ENCODE measurements around the gene MTCL1. TPM values are rescaled to one million over a fixed set of nuclear protein-coding genes. Genes with fewer than 3 reads are reported as not detected.

Gene MTCL1
- total and polyA plus RNA-seq, 9 of the 15 experiments (the other 6 are each of a cell fraction or from before 2014, with no cell fraction given) = 0.21 to 7.4 (median 3.7) TPM

DNA sequence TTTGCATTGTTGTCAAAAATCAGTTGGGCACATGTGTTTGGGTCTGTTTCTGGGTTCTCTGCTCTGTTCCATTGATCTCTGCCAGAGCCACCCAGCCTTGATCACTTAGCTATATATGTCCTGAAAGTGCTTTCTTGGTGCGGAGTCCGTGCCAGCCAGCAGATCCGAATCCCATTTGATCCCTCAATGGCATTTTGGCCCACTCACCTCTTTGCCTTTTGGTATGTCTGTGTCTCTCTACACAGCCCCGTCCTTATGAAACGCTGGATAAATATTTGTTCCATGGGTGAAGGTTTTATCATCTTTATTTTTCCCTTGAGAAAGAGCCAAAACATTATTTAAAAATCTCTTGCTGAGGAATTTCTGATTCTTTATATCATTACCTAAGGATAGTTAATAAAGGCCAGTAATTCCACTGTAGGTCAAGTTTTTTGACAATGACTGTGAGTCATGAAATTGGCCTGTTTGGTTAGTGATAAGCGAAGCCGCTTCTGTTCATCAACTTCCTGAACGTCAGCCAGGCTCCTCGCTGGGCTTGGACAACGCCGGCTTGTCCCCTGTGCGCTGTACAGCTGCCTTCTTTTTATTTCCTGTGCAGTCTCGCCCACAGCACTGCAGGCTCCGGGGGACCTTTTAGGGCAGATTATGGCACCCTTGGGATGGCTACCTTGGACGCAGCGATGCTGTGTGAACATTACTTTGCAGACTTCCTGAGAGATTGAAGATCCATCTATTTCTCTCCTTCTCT lies 24.9 kb downstream of the MTCL1 start (continued):
- TF ChIP-seq, protein P1, sequence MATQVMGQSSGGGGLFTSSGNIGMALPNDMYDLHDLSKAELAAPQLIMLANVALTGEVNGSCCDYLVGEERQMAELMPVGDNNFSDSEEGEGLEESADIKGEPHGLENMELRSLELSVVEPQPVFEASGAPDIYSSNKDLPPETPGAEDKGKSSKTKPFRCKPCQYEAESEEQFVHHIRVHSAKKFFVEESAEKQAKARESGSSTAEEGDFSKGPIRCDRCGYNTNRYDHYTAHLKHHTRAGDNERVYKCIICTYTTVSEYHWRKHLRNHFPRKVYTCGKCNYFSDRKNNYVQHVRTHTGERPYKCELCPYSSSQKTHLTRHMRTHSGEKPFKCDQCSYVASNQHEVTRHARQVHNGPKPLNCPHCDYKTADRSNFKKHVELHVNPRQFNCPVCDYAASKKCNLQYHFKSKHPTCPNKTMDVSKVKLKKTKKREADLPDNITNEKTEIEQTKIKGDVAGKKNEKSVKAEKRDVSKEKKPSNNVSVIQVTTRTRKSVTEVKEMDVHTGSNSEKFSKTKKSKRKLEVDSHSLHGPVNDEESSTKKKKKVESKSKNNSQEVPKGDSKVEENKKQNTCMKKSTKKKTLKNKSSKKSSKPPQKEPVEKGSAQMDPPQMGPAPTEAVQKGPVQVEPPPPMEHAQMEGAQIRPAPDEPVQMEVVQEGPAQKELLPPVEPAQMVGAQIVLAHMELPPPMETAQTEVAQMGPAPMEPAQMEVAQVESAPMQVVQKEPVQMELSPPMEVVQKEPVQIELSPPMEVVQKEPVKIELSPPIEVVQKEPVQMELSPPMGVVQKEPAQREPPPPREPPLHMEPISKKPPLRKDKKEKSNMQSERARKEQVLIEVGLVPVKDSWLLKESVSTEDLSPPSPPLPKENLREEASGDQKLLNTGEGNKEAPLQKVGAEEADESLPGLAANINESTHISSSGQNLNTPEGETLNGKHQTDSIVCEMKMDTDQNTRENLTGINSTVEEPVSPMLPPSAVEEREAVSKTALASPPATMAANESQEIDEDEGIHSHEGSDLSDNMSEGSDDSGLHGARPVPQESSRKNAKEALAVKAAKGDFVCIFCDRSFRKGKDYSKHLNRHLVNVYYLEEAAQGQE (IDR thresholded peaks at IDR 0.05; ENCODE audit: borderline replicate concordance) = peak; percentile 26; the same call in 1 of the 2 replicates
- TF ChIP-seq, protein P1 (CRISPR knock-in tag; IDR thresholded peaks at IDR 0.05; ENCODE audit: low read depth) = no peak
- no peak for TF ChIP-seq ZNF699 (CRISPR knock-in tag; IDR thresholded peaks at IDR 0.05; ENCODE audit: insufficient replicate concordance)
- TF ChIP-seq ARHGAP35 (IDR thresholded peaks at IDR 0.05; ENCODE audit: partially characterized antibody) = no peak
- TF ChIP-seq, protein P2, sequence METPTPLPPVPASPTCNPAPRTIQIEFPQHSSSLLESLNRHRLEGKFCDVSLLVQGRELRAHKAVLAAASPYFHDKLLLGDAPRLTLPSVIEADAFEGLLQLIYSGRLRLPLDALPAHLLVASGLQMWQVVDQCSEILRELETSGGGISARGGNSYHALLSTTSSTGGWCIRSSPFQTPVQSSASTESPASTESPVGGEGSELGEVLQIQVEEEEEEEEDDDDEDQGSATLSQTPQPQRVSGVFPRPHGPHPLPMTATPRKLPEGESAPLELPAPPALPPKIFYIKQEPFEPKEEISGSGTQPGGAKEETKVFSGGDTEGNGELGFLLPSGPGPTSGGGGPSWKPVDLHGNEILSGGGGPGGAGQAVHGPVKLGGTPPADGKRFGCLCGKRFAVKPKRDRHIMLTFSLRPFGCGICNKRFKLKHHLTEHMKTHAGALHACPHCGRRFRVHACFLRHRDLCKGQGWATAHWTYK (CRISPR knock-in tag; IDR thresholded peaks at IDR 0.05) = no peak
- TF ChIP-seq MYNN (IDR thresholded peaks at IDR 0.05) = 0 out of 2 replicates have a peak, but pooled peaks have one; percentile 20
- no peak for TF ChIP-seq MYNN (CRISPR knock-in tag; IDR thresholded peaks at IDR 0.05)
- no peak for TF ChIP-seq PHB (CRISPR knock-in tag; IDR thresholded peaks at IDR 0.05)
- no peak; the same call in 1 of the 2 replicates for TF ChIP-seq MIER1 (IDR thresholded peaks at IDR 0.05; ENCODE audit: low read depth)
- no peak for TF ChIP-seq PCBP2 (IDR thresholded peaks at IDR 0.05; ENCODE audit: low read depth, low read length, poor library complexity, severe bottlenecking)
- TF ChIP-seq, protein P3, sequence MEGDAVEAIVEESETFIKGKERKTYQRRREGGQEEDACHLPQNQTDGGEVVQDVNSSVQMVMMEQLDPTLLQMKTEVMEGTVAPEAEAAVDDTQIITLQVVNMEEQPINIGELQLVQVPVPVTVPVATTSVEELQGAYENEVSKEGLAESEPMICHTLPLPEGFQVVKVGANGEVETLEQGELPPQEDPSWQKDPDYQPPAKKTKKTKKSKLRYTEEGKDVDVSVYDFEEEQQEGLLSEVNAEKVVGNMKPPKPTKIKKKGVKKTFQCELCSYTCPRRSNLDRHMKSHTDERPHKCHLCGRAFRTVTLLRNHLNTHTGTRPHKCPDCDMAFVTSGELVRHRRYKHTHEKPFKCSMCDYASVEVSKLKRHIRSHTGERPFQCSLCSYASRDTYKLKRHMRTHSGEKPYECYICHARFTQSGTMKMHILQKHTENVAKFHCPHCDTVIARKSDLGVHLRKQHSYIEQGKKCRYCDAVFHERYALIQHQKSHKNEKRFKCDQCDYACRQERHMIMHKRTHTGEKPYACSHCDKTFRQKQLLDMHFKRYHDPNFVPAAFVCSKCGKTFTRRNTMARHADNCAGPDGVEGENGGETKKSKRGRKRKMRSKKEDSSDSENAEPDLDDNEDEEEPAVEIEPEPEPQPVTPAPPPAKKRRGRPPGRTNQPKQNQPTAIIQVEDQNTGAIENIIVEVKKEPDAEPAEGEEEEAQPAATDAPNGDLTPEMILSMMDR (IDR thresholded peaks at IDR 0.05 in 2 of 3, conservative IDR thresholded peaks at IDR 0.05 in 1 of 3; ENCODE audit: insufficient read depth in 2 of 3, low read depth in 1 of 3, low read length in 3 of 3) = no peak
- TF ChIP-seq, protein P4, sequence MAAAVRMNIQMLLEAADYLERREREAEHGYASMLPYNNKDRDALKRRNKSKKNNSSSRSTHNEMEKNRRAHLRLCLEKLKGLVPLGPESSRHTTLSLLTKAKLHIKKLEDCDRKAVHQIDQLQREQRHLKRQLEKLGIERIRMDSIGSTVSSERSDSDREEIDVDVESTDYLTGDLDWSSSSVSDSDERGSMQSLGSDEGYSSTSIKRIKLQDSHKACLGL (CRISPR knock-in tag; IDR thresholded peaks at IDR 0.05; ENCODE audit: borderline replicate concordance, poor library complexity, severe bottlenecking) = no peak
- TF ChIP-seq BCOR (IDR thresholded peaks at IDR 0.05) = 0 out of 2 replicates have a peak, but pooled peaks have one; percentile 35
- TF ChIP-seq, protein P5, sequence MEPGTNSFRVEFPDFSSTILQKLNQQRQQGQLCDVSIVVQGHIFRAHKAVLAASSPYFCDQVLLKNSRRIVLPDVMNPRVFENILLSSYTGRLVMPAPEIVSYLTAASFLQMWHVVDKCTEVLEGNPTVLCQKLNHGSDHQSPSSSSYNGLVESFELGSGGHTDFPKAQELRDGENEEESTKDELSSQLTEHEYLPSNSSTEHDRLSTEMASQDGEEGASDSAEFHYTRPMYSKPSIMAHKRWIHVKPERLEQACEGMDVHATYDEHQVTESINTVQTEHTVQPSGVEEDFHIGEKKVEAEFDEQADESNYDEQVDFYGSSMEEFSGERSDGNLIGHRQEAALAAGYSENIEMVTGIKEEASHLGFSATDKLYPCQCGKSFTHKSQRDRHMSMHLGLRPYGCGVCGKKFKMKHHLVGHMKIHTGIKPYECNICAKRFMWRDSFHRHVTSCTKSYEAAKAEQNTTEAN (CRISPR knock-in tag; IDR thresholded peaks at IDR 0.05) = no peak

All from K562 (cell line).